Fibroblast of skin of abdomen (primary cell): ENCODE results near the gene IRF1.

ENCODE experiments used
- DNase-seq: peaks from one replicate; pipeline ENCODE4 v3.0.0-alpha.2; 2013

Gene IRF1

DNA sequence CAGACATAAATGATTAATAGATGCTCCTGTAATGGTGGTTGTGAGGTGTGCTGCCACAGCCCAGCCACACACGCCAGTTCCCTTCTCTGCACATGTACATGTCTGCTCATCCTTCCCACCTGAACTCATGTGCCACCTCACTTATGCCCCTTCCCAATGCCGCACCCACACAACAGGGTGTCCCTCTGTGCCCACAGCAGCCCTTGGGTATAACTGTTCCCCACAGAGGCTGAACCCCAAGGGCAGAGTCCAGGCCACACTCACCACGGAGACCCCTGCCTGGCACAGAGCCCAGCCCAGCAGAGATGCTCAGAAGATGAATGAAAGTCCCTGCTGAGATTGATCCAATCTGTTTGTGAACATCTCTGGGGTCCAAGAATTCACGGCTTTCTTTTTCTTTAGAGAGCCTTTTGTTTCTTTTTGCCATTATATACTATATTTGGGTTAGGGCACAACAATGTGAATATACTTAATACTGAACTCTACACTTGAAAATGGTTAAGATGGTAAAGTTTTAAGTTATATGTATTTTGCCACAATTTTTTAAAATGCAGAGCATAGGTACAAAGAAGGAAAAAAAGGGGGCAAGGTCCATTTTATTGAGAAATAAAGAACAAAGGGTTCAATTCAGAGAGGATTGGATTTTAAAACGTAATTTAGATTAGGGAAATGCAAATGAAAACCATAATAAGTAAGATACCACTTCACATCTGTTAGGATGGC, 29.6 kb downstream of the IRF1 start:
- no peak for DNase-seq

- no peak for DNase-seq
These were observed 30.4 kb downstream of the IRF1 start for GRCh38 chr5:132459983-132460838.

GRCh38 chr5:132459031-132459982, 31.3 kb downstream of the IRF1 start:
- DNase-seq = peak; percentile 90

DNA sequence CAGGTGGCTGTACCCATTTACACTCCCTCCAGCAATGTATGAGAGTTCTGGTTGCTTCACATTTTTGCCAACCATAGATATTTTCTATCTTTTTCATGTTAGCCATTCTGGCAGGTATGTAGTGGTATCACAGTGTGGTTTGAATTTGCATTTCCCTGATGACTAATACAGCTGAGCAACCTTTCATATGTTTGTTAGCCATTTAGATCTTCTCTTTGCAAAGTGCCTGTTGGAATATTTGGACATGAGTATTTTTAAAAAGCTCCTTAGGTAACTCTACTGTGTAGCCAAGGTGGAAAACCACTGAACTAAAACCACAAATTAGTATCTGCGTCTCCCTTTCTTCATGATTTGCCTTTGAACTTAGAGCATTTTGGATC, 31.9 kb downstream of the IRF1 start:
- peak; percentile 78 for DNase-seq

- DNase-seq = peak; percentile 58
These were observed 32.4 kb downstream of the IRF1 start for GRCh38 chr5:132458226-132458560.

GRCh38 chr5:132457371-132458225, 33.0 kb downstream of the IRF1 start:
- peak; percentile 93 for DNase-seq

- no peak for DNase-seq
These were observed 33.6 kb downstream of the IRF1 start for GRCh38 chr5:132456987-132457361.

GRCh38 chr5:132456296-132456986, 34.1 kb downstream of the IRF1 start:
- peak; percentile 71 for DNase-seq

- DNase-seq = no peak
These were observed 34.9 kb downstream of the IRF1 start for GRCh38 chr5:132455614-132456115.

DNA sequence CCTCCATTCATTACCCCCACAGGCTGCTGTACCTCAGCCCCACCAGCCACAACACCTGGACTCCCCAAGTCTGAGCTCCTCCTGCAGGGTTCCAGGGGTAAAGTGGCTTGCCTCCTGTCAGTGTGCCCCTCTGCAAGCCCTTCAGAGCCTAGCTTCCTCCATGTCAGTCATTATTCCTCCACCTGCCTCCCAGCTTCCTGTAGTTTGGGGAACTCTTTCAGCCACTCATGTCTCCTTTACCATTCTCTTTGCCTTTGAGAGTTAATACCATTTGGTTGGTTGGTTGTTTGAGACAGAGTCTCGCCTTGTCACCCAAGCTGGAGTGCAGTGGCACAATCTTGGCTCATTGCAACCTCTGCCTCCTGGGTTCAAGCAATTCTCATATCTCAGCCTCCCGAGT, 36.2 kb downstream of the IRF1 start:
- no peak for DNase-seq

DNA sequence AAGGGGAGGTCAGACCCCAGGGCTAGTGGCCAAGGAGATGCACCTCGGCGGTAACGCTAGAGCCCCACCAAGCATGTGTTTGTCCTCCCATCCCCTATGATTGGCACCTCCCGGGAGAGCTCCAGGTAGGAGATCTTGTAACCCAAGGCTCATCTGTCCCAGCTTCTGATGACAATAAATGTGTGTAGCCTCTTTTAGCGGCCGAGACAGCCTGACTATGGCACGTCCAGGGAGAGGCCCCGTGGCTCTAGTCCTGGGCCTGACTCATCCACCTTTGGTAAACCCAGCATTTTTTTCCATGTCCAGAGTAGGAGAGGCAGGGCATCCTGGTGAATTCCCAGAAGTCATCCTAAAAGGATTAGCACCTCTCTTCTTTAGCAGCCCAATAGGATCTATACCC, 39.2 kb downstream of the IRF1 start:
- no peak for DNase-seq

DNA sequence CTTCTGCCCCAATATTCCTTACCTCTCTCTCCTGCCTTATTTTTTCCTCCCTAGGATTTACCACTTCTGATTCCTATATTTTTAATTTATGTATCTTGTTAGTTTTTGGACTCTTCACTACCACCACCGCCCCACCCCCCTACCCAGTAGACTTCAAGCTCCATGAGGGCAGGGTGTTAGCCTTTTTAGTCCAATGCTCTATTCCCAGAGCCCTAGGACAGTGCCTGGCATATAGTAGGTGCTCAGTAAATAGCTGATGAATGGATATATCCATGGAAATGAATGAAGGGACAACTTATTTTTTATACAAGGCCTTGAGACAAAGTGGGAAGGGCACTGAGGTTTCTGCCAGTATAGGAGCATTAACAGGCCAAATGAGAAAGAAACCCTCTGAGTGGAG, 41.5 kb downstream of the IRF1 start:
- DNase-seq = no peak

DNA sequence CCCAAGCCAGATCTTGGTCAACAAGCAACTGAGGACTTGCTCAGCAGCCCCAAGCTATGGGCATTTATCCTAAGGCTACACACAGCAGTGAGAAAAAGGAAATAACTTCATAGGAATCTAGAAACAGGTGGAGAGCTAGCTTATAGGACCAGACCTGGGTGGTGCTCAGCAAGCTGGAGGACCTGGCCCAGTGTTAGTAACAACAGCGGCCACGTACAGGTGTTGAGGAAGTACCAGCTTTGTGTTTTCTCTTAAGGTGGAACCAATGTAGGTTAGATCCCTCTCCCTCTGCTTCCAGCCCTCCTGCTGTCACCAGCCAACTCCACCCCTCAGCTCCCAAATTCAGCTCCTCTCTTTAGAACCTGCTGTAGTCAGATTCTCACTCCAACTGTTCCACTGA, 43.4 kb downstream of the IRF1 start:
- no peak for DNase-seq

DNA sequence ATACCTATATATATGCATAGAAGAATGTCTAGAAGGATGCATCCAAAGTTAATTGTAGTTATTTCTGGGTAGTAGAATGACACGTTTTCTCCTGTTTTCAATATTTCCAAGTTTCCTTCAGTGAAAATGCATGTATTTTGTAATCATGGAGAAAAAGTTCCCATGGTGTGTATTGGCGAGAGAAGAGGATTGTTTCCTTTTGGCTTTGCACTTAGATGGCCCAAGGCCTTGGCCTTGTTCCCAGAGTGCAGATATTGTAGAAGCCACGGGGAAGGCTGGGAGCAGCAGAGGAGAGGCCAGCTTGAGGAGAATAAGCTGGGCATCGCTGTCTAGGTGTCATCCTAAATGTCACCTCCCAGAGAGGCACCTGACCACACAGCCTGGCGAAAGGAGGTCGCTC, 44.0 kb downstream of the IRF1 start:
- peak; percentile 57 for DNase-seq

DNA sequence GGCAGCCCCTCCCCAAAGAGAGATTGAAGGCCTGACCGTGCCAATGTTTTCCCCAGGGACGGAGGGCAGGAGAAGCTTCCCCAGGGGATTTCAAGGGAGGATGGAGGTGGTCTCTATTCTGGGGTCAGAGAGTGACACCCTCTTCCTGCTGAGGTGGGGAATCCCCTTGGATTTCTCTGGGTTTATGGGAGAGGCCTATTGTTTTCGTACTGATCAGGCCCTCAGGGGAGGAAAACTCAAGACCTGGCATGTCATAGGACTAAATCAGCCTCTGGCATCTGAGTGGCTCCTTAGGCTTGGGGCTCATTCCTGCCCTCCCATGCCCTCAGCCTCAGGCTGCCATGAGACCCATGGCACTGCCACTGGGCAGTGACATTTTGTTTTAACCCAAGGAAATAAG, 44.6 kb downstream of the IRF1 start:
- DNase-seq = no peak

- DNase-seq = no peak
These were observed 45.0 kb downstream of the IRF1 start for GRCh38 chr5:132445640-132445923.

- no peak for DNase-seq
These were observed 45.5 kb downstream of the IRF1 start for GRCh38 chr5:132444841-132445639.

DNA sequence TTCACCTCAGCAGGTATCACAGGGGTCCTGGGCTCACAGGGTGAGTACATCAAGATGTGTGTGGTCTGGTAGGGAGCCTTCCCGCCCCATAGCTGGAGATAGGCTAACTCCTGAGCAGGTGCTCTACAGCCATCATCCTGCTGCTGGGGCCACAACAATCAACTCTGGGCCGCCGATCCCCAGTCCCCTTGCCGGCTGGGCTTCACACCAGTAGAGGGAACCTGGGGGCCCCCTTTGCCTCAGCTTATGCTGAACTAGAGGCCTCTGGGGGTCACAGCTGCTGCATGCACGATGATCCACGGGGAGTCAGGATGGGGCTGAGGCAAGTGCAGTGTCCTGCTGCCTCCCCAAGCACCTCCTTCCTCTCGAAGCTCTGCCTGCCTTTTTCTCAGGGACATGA, 46.5 kb downstream of the IRF1 start:
- DNase-seq = no peak

- DNase-seq = peak; percentile 91
These were observed 51.0 kb downstream of the IRF1 start for GRCh38 chr5:132439521-132440089.

DNA sequence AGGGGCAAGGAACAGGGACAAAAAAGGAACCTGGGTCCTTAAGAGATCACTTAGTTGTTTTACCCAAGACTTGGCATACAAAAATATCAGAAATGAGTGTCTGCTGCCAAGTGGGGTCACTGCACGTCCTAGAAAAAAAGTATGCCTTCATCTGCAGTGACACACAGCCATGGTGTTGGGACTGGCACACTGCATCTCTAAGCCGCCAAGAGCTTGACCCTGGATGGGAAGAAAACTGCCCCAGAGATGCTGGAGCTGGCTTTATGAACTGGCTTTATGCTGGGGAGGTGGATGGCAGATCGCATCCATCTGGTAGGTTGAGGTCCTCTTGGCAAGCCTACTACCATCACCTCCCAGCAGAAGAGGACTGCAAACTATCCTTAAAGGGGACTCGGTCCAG, 51.7 kb downstream of the IRF1 start:
- no peak for DNase-seq
